Measurements from ENCODE around the gene ST8SIA2. TPM values are rescaled to one million over a fixed set of nuclear protein-coding genes. Genes with fewer than 3 reads are reported as not detected.

The ST8SIA2 gene
- total RNA-seq = 25.5 and 27.4 TPM in 2 replicates
- long read RNA-seq, full-length matches to known transcripts = 2 of 11 reads
- long read RNA-seq, partial matches to known transcripts = 0 of 11 reads
- long read RNA-seq, other reads (novel, unspliced or antisense) = 9 of 11 reads

GRCh38 chr15:92393071-92393979 lies at the start of gene ST8SIA2:
TSS of gene ST8SIA2 (plus strand) at chr15:92393881. CDS start at chr15:92394065, 184 bp downstream.
- TF ChIP-seq CTCF (conservative IDR thresholded peaks at IDR 0.05) = no peak

GRCh38 chr15:92343924-92344643 lies 49.6 kb upstream of the ST8SIA2 start:
- Mint-ChIP-seq H3K4me1 (peaks cover 26% of the 10 kb centered on the region), H3K4me3 (no peak overlapping the region), H3K27me3 (ENCODE audit: low read depth) (peaks cover 20% of the 10 kb centered on the region), H3K27ac (ENCODE audit: unreplicated experiment) (no peak overlapping the region), H3K9me3 (no peaks in the 10 kb centered on the region), H3K36me3 (ENCODE audit: low read depth) (no peaks in the 10 kb centered on the region)
- no peak for DNase-seq (ENCODE audit: low read depth, low spot score)
- TF ChIP-seq CTCF (conservative IDR thresholded peaks at IDR 0.05) = no peak

More at GRCh38 chr15:92393071-92393979, at the start of gene ST8SIA2:
- peak; percentile 76 for DNase-seq (ENCODE audit: low read depth, low spot score)
- Mint-ChIP-seq H3K4me1 (peaks cover 31% of the 10 kb centered on the region), H3K9me3 (no peaks in the 10 kb centered on the region), H3K36me3 (ENCODE audit: low read depth) (peaks cover 5% of the 10 kb centered on the region), H3K27me3 (ENCODE audit: low read depth) (peaks cover 33% of the 10 kb centered on the region), H3K4me3 (peak within 1 kb of the TSS; percentile 89), H3K27ac (ENCODE audit: unreplicated experiment) (peak within 1 kb of the TSS; percentile 100)

- no peak for TF ChIP-seq CTCF (conservative IDR thresholded peaks at IDR 0.05)
- Mint-ChIP-seq H3K27me3 (ENCODE audit: low read depth) (peaks cover 22% of the 10 kb centered on the region), H3K4me3 (no peak overlapping the region), H3K36me3 (ENCODE audit: low read depth) (no peaks in the 10 kb centered on the region), H3K4me1 (peaks cover 26% of the 10 kb centered on the region), H3K27ac (ENCODE audit: unreplicated experiment) (no peak overlapping the region), H3K9me3 (no peaks in the 10 kb centered on the region)
- DNase-seq (ENCODE audit: low read depth, low spot score) = no peak
Measured at GRCh38 chr15:92346063-92346462, 47.6 kb upstream of the ST8SIA2 start.

GRCh38 chr15:92355307-92355706 lies 38.4 kb upstream of the ST8SIA2 start:
- no peak for TF ChIP-seq CTCF (conservative IDR thresholded peaks at IDR 0.05)
- DNase-seq (ENCODE audit: low read depth, low spot score) = no peak
- no peaks in the 10 kb centered on the region for H3K4me1 Mint-ChIP-seq
- no peak overlapping the region for H3K27ac Mint-ChIP-seq (ENCODE audit: unreplicated experiment)
- H3K36me3 Mint-ChIP-seq (ENCODE audit: low read depth) = no peaks in the 10 kb centered on the region
- H3K9me3 Mint-ChIP-seq = no peaks in the 10 kb centered on the region
- H3K27me3 Mint-ChIP-seq (ENCODE audit: low read depth) = no peaks in the 10 kb centered on the region
- H3K4me3 Mint-ChIP-seq = no peak overlapping the region

GRCh38 chr15:92361321-92362000 lies 32.2 kb upstream of the ST8SIA2 start:
- Mint-ChIP-seq H3K4me1 (no peaks in the 10 kb centered on the region), H3K27ac (ENCODE audit: unreplicated experiment) (no peak overlapping the region), H3K36me3 (ENCODE audit: low read depth) (no peaks in the 10 kb centered on the region), H3K27me3 (ENCODE audit: low read depth) (peaks cover 5% of the 10 kb centered on the region), H3K4me3 (no peak overlapping the region), H3K9me3 (no peaks in the 10 kb centered on the region)
- no peak for DNase-seq (ENCODE audit: low read depth, low spot score)
- TF ChIP-seq CTCF (conservative IDR thresholded peaks at IDR 0.05) = no peak

Data from neural crest cell (in vitro differentiated cells).